SIG-M5 treated with dmso at 0.1 percent for 504 hours (cell line): ENCODE results near the gene HMGN4.

Experiments used
- DNase-seq: peaks from one replicate; lab custom pipeline; 2025; ENCODE audit not compliant: unreplicated experiment; lab: John Stamatoyannopoulos, UW

The HMGN4 gene

DNA sequence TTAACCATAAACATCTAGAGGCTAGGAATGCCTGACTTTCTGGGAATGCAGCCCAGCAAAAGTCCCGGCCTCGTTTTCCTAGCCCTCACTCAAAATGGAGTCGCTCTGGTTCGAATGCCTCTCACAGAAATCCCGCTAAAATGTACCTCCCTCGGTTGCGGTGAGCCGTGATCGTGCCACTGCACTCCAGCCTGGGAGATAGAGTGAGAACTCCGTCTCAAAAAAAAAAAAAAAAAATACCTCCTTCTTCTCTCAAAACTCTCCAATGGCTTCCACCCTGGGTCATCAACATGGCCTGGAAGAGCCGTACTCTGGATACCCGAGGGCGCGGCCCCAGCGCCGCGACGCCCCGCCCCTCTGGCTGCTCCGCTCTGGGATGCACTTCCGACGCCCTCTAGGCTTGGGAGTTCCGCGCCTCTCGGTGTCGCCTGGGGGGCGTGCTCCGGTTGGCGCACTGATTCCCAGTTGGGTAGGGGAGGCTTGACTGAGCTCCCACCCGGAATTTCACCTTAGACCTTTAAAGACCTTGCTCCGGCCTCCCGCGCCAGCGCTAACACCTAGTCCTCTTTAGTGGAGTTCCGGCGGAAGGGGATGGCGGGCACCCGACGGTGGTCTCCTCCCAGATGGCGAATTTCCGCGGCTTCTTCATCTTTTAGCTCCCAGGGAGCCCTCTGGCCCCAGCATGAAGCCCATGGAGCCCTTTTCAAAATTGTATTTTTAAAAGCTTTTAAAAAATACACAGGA, 12.3 kb downstream of the HMGN4 start:
- no peak for DNase-seq

DNA sequence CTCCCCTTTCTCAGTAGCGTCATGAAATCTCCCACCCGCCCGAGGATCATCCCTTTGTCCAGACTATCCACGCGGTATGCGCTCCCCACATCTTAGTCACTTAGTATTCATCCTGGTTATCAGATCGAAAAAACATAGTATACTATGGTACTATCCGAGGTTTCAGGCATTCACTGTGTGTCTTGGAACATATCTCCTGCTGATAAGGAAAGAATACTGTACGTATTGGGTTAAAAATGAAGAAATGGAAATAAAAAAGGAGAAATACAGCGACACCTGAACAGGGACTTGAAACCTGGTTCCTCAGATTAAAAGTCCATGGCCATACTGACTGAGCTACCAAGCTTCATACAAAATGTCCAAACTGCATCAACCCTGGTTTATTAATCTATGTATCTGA, 14.0 kb downstream of the HMGN4 start:
- DNase-seq: no peak

DNA sequence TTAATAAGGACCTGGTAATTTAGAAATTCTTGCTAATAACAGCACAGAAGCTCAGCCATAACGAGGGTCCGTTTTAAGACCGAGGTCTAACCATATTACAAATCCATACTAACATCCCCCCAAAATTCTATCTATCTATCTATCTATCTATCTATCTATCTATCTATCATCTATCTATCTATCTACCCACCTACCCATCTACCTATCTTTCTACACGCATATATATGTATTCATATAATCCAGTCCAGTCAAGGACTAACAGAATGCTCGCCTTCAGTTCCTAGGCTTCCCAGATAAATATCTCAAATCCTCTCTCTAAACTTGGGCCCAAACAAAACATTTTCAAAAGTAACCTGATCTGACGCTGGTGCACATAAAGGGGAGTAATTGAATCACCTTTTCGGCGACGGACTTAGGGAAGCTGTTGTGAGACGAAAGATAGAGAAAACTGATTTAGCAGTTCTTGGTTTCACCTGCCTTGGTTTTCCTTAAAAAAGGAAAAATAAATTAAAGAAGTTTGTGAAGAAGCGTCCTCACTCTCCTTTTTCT, 14.5 kb downstream of the HMGN4 start:
- no peak for DNase-seq

DNA sequence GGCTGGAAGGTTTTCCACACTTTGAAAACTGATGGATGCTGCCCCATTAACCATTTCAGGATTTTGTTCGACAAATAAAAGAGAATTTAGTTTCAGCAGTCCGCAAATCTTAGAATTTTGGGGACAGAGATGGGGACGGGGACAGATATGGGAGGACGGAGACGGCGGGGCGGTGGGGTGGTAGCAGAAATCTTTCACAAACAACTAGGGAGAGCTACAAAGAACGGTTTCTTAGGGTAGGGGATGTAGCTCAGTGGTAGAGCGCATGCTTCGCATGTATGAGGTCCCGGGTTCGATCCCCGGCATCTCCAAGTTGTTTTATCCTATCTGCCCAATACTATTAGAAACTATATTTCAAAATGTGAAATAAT, 15.1 kb downstream of the HMGN4 start:
- peak; percentile 75 for DNase-seq

DNA sequence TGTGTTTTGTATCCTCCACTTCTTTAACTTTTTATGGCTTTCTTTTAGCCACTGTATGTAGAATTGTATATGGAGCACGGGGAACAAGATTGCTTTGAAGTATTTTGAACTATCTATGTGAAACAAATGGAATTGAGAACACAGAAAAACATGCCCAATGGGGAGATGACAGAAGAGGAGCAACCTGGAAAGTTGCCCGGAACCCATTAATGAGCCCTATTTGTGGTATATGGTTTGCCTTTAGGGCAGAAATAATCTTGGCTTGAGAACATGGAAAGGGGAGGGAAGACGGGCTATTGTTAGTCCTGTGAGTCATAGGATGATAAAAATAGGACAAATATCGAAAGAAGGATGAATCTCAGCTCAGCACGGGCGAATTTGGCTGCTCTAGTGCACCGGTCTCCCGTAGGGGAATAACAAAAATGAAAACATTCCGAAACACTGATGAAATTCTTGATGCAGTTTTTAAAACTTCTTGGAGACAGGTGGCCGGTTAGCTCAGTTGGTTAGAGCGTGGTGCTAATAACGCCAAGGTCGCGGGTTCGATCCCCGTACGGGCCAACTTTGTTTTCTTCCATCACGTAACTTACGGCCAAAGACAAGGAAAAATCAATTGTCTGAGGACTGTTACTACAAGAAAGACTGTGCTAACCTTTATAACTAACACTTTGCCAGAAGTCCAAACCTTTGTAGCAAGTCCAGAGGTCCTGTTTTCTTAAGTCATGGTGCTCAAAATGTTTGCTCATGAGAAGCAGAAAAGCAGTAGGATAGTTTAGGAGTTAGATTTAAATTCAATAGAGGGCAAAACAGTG, 15.7 kb downstream of the HMGN4 start:
- peak; percentile 85 for DNase-seq

DNA sequence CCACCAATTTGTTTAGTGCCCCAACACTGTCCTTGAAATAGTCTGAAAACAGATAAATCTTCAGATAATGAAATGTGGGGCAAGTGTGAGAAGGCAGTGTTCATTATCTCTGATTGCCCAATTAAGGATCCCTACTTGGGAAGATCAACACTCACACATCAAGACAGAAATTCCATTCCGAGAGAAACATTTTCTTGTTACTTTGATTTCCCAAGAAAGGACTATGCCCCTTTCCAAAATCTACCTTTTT, 16.2 kb downstream of the HMGN4 start:
- no peak for DNase-seq

DNA sequence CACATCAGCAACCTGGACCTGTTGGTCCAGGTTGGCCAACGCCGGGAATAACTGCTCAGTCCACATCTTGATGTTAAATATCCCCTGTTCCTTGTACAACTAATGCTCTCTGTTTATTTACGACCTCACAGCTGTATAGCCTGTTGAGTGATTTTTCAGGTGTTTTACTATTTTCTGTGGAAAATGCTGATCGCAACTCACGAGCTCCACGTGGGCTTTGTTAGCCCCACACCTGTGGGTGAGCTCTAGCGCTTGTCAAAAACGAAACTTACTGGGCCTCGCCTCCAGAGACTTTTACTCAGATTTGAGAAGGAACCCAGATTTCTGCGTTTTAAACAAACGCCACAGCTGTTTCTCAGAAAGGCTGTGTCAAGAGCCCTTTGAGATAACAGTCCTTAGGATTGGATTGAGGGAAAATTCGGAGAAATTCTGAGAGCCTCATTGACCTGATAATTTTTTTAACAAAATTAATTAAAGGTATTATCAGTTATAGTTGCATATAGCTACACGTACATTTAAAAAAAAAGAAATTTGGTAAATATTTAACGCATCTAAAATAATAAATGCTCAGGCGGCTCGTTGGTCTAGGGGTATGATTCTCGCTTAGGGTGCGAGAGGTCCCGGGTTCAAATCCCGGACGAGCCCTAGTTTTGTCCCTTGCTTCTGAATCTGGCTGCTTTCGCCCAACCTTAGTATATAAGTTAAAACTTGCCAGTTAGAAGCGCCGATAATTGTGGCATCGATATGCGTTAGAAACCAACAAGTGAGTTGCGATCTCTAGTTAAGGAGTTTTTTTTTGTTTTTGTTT, 16.7 kb downstream of the HMGN4 start:
- DNase-seq: no peak

DNA sequence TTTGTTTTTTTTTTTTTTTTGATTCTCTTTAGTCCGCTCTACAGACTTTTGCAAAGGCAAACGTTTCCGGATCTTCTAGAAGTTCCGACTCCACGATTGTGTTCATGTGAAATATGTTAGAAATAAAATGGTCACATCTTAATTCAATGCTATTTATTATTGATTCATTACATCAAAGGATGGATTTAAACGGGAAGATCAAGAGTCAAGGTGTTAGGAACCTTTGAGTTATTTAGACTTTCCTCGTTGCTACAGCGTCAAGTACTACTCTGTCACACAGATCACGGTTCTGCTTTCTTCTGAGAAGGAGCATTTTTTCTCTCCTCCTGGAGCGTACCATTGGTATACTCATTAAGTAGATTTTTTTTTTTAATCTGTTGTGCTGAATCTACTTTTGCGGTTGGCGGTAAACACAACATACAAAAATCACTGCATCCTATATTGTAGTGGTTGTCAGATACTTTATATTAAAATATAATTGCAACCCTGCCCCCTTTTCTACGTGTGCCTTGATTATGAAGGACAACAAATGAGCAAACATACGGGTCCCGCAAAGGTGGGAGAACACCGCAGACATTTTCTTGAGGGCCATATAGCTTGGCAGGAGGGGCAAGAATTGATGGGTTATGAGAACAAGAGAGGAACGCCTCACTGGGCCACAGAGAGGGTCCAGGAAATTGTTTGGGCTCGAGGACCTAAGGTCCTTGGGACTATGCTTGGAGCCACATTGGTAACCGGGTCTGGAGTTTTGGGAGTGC, 17.5 kb downstream of the HMGN4 start:
- no peak for DNase-seq

DNA sequence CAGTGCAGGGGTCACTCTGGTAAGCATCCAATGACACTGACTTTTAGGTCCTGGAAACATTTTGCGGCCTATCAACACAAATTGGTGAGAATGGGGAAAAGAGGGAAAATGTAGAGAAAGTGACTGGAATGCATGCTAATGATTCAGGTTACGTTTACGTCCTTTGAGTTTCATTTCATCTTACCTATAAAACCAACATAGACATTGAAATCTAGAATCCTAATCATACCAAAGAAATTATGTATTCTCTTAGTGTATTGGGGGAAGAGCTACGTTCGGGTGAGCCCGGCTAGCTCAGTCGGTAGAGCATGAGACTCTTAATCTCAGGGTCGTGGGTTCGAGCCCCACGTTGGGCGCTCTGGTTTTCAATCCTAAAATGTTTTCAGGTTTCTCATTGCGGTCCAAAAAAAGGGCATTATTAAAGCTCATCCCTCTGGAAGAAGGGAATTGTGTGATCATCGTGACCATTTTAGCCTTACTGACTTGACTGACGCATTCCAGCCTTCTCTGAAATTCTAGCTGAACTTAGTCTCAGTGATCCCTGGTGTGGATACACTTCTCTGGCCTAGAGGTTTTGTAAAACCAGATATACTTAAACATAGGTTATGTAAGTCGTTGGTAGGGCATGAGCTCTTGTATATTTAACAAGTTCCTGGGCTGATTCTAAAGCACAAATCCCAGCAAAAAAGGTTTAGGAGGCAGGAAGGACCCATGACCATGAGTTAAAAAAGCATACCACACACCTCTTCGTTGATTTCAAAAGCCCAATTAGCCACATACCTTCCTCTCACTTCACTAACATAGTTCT, 18.3 kb downstream of the HMGN4 start:
- peak; percentile 34 for DNase-seq

DNA sequence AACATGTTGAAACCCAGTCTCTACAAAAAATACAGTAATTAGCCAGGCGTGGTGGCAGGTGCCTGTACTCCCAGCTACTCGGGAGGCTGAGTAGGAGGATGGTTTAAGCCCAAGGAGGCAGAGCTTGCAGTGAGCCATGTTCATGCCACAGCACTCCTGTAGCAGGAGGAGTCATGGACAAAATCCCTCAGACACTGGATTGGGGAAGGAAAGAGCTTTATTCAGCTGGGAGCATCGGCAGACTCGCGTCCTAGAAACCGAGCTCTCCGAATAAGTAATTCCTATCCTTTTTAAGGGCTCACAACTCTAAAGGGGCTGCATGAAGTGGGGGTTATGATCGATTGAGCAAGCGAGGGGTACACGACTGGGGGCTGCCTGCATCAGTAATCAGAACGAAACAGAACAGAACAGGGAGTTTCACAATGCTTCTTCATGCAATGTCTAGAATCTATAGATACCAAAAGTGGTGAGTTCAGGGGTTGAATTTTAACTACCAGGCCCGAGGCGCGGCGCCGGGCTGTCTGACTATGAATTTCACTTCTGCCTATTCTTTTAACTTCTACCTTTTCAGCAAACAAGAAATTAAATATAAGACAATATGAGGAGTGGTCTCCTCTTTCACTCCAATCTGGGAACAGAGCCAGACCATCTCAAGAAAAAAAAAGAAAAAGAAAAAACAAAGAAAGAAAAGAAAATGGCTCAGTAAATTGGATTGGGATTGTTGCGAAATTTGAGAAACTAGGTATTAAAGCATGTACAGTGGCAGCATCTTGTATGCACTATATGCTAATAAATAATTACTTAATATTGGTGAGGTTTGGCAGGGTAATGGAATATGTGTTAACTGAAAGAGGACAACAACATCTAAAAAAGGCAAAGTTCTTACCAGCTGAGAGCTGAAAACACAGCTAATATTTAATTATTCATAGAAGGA, 23.6 kb downstream of the HMGN4 start:
- DNase-seq: peak; percentile 52

DNA sequence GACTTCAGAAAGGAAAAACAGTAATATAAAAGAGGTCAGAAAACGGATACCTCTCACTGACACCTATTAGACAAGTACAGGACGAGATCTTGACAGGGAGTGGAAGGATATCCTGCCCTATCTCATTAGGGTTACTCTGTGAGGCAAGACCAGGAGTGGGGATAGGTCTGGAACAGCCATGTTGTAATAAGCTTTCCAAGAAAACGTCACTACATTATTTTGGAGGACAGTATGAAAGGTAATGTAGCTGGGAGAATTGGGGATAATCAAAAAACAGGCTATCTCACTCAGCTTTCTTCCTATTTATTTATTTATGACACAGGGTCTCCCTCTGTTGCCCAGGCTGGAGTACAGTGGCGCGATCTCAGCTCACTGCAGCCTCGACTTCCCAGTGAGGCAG, 25.3 kb downstream of the HMGN4 start:
- DNase-seq: no peak

DNA sequence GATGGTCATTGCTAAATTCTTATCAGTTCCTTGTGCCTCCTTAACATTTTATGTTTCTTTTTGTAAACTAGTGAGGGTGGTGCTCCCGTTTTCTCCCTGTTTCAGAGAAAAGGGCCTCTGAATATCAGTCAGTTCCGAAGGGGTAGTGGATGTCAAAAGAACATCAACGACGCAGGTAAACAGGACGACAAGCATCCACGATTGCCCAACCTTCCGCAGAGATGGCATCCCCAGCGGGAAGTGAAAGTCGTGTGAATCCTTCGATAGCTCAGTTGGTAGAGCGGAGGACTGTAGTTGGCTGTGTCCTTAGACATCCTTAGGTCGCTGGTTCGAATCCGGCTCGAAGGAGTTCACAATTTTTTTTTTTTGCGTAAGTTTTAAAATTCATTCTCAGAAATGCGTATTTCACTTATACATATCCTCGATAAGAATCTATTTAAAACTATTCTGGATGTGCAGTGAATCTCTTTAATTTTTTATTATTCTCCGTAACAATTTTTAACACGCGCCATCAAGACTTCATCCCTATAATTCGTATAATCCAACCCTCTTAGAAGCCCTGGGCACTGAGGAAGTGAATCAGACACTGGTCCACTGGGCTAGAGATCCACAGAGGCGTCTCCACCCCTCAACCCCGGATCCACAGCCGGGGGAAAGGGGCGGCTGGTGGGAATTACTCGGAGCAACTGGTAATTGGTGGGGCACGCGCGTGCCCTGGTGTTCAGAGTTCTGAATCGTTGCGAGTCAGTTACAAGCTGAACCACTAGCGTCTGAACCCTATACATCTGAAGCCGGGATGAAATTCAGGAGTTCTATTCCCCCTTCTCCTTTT, 30.7 kb downstream of the HMGN4 start:
- peak; percentile 76 for DNase-seq

DNA sequence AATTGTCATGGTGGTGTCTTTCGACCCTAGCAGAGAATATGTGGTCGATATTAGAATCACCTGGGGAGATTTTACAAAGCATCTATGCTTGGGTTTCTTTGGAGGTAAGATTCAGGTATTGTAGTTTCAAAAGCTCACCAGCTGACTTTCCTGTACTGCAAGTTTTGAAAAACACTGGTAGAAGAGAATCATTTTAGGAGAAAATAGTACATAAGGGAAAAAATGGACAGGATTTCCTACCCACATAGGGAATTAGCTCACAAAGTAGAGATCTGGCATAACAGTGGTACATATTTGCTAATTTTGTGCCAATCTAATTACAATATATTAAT, 31.2 kb downstream of the HMGN4 start:
- no peak for DNase-seq

DNA sequence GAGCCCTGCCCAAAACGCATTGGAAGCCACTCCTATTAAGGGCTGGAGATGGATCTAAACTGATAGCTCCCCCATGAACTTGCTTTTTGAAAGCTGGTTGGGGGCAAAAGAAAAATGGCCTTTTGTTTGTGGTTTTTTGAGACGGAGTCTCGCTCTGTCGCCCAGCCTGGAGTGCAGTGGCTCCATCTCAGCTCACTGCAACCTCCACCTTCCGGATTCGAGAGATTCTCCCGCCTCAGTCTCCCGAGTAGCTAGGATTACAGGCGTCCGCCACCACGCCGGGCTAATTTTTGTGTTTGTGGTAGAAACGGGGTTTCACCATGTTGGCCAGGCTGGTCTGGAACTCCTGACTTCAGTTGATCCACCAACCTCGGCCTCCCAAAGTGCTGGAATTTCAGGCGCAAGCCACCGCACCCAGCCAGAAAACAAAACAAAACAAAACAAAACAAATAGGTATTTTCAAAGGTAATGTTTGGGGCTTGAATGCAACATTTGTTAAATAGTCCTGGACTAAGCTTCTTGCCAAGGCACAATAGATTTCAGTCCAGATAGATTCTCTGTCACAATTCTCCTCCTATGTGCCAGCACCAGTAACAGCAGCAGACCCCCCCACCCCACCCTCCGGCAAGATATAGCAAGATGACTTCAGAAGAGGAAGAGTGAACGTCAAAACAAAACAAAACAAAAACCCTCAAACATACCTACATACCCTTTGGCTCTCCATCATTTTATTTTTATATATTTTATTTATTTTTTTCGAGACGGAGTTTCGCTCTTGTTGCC, 32.1 kb downstream of the HMGN4 start:
- no peak for DNase-seq

DNA sequence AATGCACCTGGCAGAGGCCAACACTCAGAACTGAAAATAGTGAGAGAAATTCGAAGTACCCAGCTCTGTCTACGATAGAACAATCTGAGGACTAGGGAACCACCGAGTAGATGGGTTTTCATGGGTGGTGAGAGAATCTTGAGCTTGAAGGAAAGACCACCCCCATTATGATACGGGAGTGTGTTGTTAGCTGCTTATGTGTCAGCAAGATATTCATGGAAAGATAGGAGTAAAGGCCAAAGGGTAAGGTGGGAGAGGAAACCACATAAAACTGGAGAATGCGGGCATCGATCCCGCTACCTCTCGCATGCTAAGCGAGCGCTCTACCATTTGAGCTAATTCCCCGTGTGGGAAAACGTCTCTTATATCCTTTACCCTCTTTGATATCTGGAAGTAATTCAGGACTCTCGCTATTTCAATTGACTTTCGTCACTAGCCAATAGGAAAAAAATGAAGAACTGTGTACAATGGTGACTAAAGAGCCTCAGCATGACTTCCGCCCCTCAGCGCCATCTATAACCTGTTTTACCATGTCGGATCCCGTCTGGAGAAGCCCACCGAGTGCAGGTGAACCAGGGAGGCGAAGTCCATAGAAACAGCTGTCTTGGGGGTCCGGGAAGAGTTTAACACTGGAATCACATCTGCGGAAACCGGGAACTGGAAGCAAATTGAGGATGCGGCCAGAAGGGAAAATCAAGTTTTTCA, 33.6 kb downstream of the HMGN4 start:
- peak; percentile 74 for DNase-seq

DNA sequence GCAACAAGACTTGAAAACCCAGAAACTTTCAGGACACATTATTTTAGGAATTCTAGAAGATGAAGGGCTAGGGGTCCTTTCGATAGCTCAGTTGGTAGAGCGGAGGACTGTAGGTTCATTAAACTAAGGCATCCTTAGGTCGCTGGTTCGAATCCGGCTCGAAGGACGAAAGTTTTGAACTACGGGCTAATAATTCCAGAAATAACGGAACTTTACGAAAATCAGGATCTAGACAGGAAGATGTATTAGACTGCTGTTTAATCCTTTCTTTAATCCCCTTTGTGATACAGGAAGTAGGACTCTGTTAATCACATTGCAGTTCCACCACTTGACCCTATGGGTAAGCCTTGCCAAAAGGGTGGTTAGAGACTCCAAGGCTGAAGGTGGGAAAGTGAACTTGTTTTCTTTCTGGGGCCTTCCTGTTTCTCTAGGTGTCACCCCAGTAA, 37.4 kb downstream of the HMGN4 start:
- no peak for DNase-seq

DNA sequence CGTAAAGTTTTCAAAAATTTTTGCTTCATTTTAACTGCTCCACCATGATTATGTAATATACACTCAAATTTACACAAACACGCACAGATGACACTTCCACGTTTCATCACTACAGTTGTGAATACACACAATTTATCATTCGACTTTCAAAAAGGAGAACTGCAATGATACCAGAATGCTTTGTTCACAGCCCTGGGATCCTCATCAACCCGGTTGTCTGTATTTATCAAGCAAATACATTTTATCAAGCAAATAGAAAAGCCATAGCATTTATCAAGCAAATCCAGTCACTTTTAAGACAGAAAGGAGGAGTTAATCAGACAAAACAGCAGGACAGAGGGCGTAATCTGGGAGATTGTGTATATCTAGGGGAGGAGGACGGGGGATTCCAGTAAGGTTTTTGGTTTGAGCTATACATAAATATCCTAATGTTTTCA, 38.3 kb downstream of the HMGN4 start:
- DNase-seq: peak; percentile 41
